GM19023 (cell line): ENCODE measurements around the gene KCNC1.

Source experiments
- ATAC-seq: cut with Tn5 transposase; IDR thresholded peaks from one replicate; pipeline ENCODE4 v1.9.1; 2021; ENCODE audit warnings: mild to moderate bottlenecking, moderate library complexity; ENCODE audit not compliant: unreplicated experiment

The KCNC1 gene

DNA sequence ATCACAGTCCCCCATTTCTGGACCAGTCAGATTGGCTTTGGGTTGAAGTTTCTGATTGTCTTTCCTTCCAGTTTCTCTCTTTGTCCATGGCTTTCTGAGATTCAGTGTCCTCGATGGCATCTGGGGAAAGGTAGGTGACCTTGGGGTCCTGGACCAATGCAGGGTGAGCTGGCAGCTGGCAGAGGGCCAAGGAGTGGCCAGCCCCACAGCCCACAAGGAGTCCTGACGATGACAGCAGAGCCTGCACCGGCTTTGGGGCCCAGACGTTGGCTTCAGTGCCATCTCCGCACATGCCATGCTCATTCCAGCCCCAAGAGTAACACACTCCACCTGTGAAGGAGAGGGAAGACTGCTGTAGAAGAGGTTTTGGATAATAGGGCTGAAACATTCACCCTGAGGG lies 53.5 kb downstream of the KCNC1 start:
- ATAC-seq = no peak

DNA sequence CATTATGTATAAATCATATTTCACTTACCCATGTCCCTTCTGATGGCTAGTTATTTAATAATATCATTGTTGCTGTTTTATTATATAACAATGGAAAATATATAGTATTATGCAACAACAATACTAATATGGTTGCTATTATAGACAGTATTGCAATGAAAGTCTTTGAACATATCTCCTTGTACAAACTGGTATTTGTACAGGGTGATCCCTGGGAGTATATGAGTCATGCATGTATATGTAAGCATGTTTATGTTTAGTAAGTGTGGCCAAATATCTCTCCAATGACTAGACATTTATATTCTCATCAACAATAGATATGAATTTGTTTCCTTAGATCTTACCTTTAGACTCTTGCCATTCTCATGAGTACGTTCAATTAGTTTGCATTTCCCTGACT lies 55.9 kb downstream of the KCNC1 start:
- no peak for ATAC-seq

DNA sequence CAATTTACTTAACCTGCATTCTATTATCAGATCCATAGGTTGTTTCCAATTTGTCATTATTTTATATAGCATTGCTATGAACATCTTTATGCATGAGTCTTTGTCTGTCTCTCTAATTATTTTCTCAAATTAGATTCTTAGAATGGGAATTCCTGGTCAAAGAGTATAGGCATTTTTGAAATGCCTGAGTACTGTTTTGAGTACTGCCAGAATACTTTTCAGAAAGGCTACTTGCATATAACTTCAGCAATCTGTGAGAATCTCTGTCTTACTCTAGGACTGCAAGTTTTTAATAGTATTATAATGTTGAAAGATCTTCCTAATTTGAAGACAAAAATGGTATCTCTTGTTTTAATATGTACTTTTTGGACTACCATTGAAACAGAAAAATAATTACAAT lies 56.6 kb downstream of the KCNC1 start:
- no peak for ATAC-seq

DNA sequence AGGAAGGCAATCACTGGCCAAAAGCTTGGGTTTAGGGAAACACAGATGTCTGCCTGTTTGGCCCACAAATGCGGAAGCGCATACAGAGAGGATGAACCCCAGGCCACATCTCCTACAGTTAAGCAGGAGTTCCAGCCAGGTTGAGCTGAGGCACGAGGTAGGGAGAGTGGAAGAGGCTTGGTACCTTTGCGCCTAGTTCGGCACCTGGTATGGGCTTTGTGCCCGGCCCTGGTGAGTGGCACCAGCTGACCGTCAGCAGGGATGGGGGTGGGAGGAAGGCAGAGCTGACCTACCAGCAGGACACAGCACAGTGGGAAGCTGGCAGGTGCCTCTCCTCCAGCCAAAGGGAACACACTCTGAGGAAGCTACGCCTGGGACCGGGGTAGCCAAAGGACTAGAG lies 57.6 kb downstream of the KCNC1 start:
- no peak for ATAC-seq

DNA sequence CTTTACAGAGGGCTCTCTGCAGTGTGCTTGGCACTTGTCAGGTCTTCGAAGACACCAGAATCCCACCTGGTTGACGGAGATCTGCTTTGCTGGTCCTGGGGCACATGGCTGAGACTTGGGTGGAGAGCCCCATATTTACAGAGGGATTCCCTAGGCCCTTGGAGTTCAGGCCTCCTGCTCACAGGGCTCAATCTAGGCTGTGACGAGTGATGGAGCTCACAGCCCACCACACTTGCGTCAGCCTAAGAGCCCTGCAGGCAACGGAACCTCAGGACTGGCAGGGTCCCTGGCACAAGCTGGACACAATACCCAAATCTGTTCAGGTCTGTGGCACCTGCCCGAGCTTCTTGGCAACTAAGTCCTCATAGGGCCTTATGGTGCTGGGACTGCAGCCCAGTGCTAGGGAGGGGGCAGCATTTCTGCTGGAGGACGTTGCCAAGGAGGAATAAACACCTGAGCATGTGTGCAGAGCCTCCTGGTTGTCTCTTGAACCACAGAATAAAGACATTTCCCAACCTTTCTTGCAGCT lies 59.1 kb downstream of the KCNC1 start:
- no peak for ATAC-seq

DNA sequence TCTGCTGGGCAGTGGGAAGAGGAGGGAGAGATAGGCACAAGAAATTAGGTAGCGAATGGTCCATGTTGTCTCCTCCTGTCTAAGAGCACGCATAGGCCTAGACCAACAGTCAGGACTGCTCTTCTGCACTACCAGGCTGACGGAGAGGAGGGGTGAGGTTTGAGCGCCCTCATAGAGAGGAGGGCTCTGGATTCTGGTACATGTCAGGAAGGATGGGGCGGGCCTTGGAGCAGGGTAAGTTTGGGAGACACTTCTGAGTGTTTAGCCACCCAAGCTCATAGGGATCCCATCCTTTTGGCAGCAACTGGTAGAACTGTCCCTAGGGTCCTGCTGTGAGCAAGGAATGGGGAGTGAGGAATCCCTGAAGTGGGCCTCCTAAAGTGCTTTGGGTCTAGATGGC lies 60.4 kb downstream of the KCNC1 start:
- ATAC-seq = no peak

DNA sequence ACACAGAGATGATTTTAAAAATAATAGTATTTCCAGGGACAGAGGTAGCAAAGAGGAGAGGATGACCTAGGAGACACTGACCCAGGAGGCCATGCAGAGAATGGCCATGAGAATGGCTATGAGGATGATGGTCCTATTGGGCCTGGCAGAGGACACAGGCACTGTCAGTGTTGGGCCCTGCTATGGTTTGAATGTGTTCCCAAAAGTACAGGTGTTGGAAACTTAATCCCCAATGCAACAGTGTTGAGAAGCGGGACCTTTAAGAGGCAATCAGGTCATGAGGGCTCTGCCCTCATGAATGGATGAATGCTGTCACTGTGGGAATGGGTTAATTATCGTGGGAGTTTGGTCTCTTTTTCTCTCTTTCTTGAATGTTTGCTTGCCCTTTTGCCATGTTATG lies 61.6 kb downstream of the KCNC1 start:
- no peak for ATAC-seq

DNA sequence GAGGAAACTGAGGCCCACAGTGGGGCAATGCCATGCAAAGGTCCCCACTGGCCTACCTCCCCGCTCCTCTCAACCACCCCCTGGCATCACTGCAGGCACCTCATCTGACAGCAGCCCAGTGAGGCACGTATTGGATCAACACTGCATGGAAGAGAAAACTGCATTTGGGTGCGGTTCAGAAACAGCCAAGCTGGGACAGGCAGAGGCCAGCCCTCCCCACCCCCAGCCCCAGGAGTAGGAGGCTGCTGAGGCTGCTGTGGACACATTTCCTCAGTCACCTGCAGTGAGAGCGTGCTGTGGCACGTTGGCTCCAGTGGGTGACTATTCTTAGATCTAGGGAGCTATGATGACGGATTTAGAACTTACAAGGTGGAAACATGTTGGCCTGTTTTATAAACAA lies 63.7 kb downstream of the KCNC1 start:
- no peak for ATAC-seq

DNA sequence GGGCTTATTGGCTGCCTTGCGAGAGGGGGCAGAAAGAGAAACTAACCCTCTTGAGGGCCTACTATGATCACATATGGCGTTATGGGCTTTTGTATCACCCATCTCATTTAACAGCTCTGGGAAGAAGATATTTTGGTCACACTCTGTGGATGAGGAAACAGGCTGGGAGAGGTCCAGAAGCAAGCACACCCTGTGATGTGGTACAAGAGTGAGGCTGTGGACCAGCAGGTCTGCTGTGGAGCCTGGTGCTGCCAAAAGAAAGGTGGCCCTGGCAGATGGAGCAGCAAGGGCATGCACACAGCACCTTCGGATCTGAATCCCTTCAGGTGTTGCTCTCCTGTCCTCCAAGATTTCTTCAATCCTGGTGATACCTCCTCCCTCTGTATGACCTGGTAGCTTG lies 64.1 kb downstream of the KCNC1 start:
- no peak for ATAC-seq

DNA sequence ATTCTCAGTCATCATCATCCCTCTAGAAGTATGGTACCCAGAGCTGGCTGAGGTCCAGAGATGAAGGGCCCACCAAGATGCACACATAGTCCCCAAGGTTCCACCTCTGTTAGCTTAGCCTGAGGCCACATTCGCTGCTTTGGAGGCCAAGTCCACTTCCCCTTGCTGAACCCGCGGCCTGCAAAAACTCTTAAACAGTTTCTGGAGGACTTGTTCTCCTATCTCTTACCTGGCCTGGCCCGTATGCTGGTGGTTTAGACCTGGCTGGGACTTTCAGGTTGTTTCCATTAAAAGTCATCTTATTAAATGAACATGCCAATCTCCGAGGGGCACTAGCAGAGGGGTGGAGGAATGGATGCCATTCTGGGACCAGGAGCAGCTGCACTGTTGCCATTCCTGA lies 64.6 kb downstream of the KCNC1 start:
- no peak for ATAC-seq

DNA sequence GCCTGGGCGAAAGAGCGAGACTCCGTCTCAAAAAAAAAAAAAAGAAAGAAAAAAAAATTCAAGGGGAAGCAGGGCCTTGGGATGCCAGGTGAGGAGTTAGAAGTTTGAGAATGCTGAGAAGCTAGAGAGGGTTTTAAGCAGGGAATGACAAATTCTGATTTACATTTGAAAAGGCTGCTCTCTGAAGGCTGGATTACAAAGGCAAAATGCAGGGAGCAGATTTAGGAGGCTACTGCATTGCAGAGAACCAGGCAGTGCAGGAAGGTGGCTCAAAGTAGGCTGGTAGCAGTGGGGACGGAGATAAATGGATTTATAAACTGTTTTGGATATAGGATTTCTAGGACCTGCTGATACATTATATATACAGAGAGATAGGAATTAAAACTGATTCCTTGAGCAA lies 66.6 kb downstream of the KCNC1 start:
- ATAC-seq = no peak

DNA sequence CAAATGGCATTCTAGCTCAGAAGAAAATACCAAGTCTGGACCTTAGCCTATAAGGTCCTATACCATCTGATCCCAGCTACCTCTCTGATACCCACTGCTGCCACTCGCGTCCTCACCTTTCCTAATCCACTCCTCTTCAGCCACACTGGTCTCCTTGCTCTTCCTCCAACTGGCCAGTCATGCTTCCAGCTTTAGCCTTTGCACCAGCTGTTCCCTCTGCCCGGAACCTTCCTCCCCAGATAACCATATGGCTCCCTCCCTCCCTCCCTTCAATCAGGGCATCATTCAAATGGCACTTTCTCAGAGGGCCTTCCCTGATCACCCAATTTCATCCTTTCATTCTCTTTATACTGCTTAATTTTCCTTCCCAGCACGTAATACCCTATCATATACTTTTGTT lies 67.9 kb downstream of the KCNC1 start:
- no peak for ATAC-seq

DNA sequence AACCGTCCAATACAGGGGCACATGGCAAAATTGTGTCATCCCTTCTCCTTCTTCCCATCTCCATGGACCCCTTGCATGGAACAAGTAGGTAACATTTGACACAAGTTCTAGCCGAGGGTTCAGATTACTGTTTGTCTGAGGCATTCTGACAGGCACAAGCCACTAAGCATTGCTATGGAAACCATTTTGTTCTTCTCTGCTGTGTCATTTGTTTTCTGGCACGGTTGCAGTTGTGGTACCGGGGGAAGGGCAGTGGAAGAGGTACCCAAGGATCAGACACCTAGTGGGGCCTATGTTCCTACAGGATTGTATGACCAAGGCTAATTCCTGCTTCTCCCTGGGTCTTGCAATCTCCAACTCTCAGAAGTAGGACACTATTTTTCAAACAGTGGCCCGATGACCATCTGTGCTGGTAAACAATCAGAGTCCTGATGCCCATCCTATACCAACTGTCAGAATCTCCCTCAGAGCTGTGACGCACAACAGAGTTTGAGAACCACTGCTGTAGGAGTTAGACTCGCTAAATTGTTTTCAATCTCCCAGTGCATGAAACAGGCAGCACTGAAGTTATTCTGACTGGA lies 69.3 kb downstream of the KCNC1 start:
- ATAC-seq = no peak

DNA sequence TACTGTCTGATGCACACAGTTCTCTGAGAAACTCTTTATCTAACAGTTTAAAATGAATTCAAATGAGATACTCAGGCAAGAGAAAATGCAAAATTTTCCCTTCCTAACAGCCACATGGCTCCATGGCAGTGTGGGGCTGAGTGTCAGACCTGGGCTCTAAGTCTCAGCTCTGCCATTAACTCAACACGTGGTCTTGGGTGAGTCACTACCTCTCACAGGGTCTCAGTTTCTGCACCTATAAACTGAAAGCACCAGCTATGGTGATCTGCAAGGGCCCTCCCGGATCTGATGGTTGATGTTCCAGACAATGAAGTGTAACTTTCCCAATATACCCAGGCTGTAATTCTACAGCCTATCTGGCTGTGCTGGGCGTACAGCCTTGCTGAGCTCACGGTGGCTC lies 70.5 kb downstream of the KCNC1 start:
- ATAC-seq = no peak

DNA sequence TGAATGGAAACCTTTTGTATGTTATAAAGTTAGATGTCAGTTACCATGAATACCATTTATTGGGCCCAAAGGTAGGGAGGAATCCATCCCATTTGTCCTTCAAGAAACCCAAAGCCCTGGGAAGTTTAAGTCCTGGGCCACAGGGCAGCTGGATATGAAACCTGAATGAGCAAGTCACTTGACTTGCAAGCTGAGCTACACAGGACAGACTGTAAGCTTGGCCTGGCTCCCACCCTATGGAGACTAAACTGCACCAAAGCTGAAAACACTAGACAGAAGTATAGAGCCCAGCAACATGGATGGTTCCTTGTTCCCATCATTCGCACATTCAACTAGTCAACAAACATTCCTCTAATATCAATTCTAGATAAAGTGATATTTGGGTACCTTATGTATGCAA lies 71.3 kb downstream of the KCNC1 start:
- no peak for ATAC-seq

DNA sequence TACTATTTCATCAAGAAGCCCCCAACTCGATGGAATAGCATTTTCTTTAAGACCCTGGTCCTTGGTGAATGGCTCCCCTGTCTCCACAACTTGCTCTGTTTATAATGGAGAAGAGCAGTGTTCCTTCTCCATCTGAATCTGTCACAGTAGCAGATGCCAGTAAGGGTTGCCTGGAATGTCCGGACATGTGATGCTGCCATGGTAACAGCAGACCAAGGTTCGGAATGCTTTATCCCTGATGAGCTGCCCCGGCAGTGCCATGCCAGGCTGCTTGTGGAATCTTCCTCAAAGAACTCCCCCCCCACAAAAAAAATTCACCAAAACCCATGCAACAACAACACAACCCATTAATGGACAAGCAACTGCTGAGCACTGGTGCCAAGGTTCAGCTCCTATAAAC lies 72.5 kb downstream of the KCNC1 start:
- no peak for ATAC-seq

DNA sequence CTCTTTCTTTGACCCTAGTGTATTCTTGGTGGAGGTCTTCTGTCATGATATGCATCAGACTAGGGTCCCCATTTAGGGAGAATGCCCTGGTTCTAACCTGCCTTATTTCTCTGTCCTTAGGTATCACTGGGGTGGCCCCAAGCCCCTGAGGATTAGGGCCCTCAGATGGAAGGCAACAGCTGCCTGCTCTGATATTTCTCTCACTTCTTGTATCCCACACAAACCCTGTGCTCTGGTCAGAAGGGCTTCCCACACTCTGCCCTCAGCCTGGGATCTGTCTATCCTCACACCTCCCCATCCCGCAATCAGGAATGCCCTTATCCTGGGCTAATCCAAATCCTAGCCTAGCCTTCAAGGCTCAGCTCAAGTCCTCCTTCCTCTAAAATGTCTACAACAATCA lies 75.5 kb downstream of the KCNC1 start:
- ATAC-seq = no peak

DNA sequence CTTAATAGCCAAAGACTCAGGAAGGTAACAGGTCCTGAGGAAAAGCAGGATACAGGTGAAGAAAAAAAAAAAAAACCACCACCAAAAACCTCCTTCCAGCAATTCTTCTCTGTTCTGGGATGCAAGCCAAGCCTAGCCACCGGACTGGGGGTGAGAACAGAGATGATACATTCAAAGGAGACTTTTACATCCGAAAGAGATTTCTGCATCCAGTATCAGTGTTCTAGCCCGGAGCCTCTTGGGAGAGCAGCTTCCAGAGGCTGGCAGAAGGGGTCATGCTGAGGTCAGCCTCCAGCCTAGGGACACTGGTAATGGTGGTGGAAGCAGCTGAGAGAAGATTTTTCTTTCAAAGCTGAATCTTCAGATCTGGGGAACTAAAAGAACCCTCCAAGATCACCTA lies 76.2 kb downstream of the KCNC1 start:
- ATAC-seq = no peak

DNA sequence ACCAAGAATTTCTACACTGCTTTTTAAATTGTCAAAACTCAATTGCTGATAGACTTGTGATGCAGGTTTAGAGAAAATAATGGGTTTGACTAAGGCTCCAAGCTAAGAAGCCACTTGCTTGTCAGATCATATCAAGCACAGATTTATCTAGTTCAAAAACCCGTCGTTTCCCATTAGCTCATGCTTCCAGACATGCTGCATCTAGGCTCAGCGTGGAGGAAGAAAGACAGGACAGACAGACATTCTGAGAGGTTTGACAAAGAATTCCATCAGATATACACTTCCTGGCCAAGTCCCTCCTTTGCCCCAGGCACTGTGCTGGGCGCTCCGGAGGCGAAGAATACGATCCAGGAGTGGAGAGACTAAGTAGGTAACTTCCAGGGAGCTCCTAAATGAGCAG lies 76.8 kb downstream of the KCNC1 start:
- no peak for ATAC-seq

DNA sequence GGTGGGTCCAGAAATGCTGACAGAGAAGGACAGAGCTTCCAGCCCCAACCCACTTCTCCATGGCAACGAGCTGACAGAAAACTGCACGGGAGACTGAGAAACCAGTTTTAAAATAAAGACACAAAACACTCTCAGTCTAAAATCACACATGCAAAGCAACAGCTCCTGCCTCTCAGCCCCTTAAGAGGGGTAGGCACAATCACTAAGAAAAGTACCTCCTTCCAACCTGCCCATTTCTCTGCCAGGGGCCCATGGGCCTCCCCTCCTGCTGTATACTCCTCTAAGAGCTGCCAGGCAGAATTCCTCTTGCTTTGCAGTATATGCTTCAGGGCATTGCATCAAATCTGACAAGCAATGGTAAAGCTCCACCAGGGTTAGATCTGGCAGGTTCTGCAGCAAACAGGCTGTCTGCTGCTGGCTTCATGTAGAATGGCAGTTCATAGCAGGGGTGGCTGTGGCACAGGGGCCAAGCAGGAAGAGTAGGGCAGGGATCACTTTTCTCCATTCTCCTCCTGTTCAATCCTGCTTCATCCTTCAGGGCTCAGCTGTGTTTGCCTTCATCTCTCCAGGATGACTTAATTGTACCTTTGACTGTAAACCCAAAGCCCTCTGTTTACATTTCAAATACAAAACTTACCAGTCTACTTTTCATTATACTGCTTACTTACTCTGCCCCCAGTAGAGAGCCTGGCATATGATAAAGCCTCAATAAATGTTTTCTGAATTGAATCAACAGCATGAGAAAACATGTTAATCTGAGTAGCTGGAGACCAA lies 77.7 kb downstream of the KCNC1 start:
- no peak for ATAC-seq

DNA sequence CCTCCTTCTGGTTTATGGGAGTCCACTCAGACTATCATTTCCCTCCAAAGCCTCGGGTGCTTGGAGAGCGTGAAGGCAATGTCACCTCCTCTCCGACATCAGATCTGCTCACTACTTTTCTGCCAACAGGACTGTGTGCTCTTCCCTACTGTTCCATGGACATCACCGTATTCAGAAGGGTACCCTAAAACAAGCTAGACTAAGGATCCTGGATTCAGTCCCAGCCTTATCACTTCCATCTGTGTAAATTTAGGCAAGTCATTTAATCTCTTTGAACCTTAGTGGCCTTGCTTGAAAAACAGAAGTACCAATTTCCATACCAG lies 78.2 kb downstream of the KCNC1 start:
- ATAC-seq = no peak

DNA sequence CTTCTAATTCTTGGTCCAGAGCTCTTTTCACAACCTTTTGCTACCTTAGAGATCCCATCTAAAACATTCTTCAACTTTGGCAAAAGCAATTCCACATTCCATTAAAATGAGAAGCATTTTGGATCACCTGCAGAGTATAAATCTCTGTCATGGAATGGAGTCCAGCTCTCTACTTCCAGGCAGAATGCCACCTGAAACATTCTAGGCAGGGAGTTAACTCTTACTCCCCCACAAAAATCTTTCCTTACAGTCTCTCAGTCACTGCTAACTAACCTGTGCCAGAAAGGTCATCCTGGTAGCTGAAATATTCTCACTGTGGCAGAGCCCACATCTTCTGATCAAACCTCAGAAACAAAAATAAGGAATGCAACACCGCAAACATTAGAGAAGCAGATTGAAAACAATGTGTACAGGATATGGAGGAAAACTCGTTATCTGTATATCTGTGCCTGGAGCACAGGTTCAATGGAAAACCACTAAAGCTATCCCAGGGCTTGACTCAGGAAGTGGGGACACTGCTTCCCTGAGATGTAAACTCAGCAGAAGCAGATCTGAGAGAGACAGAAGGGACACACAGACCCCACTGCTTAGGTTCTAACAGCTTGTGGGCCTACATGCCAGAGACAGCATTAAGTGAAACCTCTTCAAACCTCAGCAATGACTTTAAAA lies 78.9 kb downstream of the KCNC1 start:
- no peak for ATAC-seq
